ENCODE measurements around the gene MCTP1.
A peak's percentile ranks its signal among the peaks of the same experiment; 100 is the strongest.

MCTP1 gene

GRCh38 chr5:94788527-94788926, 496.4 kb downstream of the MCTP1 start:
- TF ChIP-seq NFIC (IDR thresholded peaks at IDR 0.05): 0 out of 2 replicates have a peak, but pooled peaks have one; percentile 48
- TF ChIP-seq, protein P1, sequence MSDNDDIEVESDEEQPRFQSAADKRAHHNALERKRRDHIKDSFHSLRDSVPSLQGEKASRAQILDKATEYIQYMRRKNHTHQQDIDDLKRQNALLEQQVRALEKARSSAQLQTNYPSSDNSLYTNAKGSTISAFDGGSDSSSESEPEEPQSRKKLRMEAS (IDR thresholded peaks at IDR 0.05): no peak

GRCh38 chr5:94784536-94785505, 500.1 kb downstream of the MCTP1 start:
- TF ChIP-seq, protein P2, sequence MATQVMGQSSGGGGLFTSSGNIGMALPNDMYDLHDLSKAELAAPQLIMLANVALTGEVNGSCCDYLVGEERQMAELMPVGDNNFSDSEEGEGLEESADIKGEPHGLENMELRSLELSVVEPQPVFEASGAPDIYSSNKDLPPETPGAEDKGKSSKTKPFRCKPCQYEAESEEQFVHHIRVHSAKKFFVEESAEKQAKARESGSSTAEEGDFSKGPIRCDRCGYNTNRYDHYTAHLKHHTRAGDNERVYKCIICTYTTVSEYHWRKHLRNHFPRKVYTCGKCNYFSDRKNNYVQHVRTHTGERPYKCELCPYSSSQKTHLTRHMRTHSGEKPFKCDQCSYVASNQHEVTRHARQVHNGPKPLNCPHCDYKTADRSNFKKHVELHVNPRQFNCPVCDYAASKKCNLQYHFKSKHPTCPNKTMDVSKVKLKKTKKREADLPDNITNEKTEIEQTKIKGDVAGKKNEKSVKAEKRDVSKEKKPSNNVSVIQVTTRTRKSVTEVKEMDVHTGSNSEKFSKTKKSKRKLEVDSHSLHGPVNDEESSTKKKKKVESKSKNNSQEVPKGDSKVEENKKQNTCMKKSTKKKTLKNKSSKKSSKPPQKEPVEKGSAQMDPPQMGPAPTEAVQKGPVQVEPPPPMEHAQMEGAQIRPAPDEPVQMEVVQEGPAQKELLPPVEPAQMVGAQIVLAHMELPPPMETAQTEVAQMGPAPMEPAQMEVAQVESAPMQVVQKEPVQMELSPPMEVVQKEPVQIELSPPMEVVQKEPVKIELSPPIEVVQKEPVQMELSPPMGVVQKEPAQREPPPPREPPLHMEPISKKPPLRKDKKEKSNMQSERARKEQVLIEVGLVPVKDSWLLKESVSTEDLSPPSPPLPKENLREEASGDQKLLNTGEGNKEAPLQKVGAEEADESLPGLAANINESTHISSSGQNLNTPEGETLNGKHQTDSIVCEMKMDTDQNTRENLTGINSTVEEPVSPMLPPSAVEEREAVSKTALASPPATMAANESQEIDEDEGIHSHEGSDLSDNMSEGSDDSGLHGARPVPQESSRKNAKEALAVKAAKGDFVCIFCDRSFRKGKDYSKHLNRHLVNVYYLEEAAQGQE (IDR thresholded peaks at IDR 0.05; ENCODE audit: low read depth): no peak
- peak; percentile 26 for TF ChIP-seq RAD21 (IDR thresholded peaks at IDR 0.05; ENCODE audit: low read depth)

DNA sequence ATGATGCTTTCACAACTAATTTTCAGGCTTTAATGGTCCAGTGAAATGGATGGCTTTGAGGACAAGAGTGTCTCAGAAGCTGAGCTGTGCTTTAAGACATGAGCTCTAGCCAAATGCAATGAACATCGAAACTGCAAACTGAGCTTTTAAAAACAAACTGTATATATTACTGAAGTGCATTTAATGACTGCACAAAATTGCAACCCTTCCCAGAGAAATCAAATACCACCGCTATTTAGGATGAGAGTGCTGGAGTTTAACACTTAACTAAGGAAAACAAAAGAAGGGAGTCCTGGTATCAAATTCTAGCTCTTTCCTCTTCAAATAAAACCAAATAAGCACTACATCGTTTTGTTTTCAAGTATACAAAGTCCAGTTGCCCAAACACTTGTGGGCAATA, 502.5 kb downstream of the MCTP1 start:
- TF ChIP-seq FOXM1 (IDR thresholded peaks at IDR 0.05; ENCODE audit: borderline replicate concordance, low read depth) (no peak), TEAD4 (IDR thresholded peaks at IDR 0.05) (no peak), ZBTB7A (IDR thresholded peaks at IDR 0.05; ENCODE audit: low read depth) (no peak), EP300 (IDR thresholded peaks at IDR 0.05; ENCODE audit: borderline replicate concordance) (no peak), TCF12 (IDR thresholded peaks at IDR 0.05; ENCODE audit: low read depth) (no peak), NFIC (IDR thresholded peaks at IDR 0.05) (no peak), EGR1 (IDR thresholded peaks at IDR 0.05) (no peak), RAD21 (IDR thresholded peaks at IDR 0.05; ENCODE audit: low read depth) (no peak), YY1 (IDR thresholded peaks at IDR 0.05; ENCODE audit: low read depth) (no peak), CREB1 (IDR thresholded peaks at IDR 0.05; ENCODE audit: low read depth) (no peak), TAF1 (IDR thresholded peaks at IDR 0.05; ENCODE audit: low read depth) (no peak), CEBPB (IDR thresholded peaks at IDR 0.05) (no peak)
- TF ChIP-seq, protein P3, sequence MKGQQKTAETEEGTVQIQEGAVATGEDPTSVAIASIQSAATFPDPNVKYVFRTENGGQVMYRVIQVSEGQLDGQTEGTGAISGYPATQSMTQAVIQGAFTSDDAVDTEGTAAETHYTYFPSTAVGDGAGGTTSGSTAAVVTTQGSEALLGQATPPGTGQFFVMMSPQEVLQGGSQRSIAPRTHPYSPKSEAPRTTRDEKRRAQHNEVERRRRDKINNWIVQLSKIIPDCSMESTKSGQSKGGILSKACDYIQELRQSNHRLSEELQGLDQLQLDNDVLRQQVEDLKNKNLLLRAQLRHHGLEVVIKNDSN (IDR thresholded peaks at IDR 0.05): no peak
- TF ChIP-seq, protein P2 (IDR thresholded peaks at IDR 0.05; ENCODE audit: low read depth): no peak
- TF ChIP-seq, protein P1 (IDR thresholded peaks at IDR 0.05): no peak

DNA sequence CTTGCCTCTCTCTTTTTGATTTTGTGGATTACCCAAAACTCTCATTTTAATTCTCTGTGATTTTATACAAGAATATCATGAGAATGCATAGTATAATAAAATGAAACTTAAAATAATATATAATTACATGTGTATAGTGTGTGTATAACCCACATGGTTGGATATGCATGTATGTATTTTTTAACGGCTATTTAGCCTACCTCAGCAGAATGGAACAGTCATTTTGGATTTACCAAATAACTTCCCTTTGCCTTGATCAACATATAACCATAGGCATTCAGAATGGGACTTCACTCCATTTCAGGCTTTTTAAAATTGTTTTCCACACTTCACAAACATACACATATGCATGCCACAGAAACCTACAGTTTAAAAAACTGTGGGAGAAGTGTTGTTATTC, 505.2 kb downstream of the MCTP1 start:
- TF ChIP-seq EGR1 (IDR thresholded peaks at IDR 0.05) (no peak), TCF12 (IDR thresholded peaks at IDR 0.05; ENCODE audit: low read depth) (no peak), TAF1 (IDR thresholded peaks at IDR 0.05; ENCODE audit: low read depth) (no peak), CREB1 (IDR thresholded peaks at IDR 0.05; ENCODE audit: low read depth) (no peak), CEBPB (IDR thresholded peaks at IDR 0.05) (no peak), EP300 (IDR thresholded peaks at IDR 0.05; ENCODE audit: borderline replicate concordance) (no peak), FOXM1 (IDR thresholded peaks at IDR 0.05; ENCODE audit: borderline replicate concordance, low read depth) (no peak)
- TF ChIP-seq, protein P2 (IDR thresholded peaks at IDR 0.05; ENCODE audit: low read depth): no peak

- TF ChIP-seq CREB1 (IDR thresholded peaks at IDR 0.05; ENCODE audit: low read depth) (no peak), NFIC (IDR thresholded peaks at IDR 0.05) (no peak), RAD21 (IDR thresholded peaks at IDR 0.05; ENCODE audit: low read depth) (no peak), EGR1 (IDR thresholded peaks at IDR 0.05) (no peak), TAF1 (IDR thresholded peaks at IDR 0.05; ENCODE audit: low read depth) (no peak), YY1 (IDR thresholded peaks at IDR 0.05; ENCODE audit: low read depth) (no peak), ZBTB7A (IDR thresholded peaks at IDR 0.05; ENCODE audit: low read depth) (no peak), TCF12 (IDR thresholded peaks at IDR 0.05; ENCODE audit: low read depth) (no peak), EP300 (IDR thresholded peaks at IDR 0.05; ENCODE audit: borderline replicate concordance) (no peak), TEAD4 (IDR thresholded peaks at IDR 0.05) (no peak), FOXM1 (IDR thresholded peaks at IDR 0.05; ENCODE audit: borderline replicate concordance, low read depth) (no peak), CEBPB (IDR thresholded peaks at IDR 0.05) (no peak)
- TF ChIP-seq, protein P2 (IDR thresholded peaks at IDR 0.05; ENCODE audit: low read depth): no peak
- TF ChIP-seq, protein P3 (IDR thresholded peaks at IDR 0.05): no peak
- TF ChIP-seq, protein P1 (IDR thresholded peaks at IDR 0.05): no peak
These were observed 506.2 kb downstream of the MCTP1 start for GRCh38 chr5:94778732-94779131.
